UCSD-AML1 (cell line): ENCODE measurements around the gene EFNB2.

Source experiments
- DNase-seq: peaks from one replicate; lab custom pipeline; 2025; ENCODE audit not compliant: unreplicated experiment; lab: John Stamatoyannopoulos, UW

The EFNB2 gene

GRCh38 chr13:106551350-106551749, 15.9 kb upstream of the EFNB2 start:
- no peak for DNase-seq

- no peak for DNase-seq
These were observed 15.2 kb upstream of the EFNB2 start for GRCh38 chr13:106550570-106551135.

GRCh38 chr13:106548064-106548696, 12.7 kb upstream of the EFNB2 start:
- no peak for DNase-seq

- no peak for DNase-seq
These were observed 6.4 kb upstream of the EFNB2 start for GRCh38 chr13:106541826-106542225.

- no peak for DNase-seq
These were observed 5.2 kb upstream of the EFNB2 start for GRCh38 chr13:106540613-106541012.

- DNase-seq = no peak
These were observed 2.1 kb upstream of the EFNB2 start for GRCh38 chr13:106537521-106537920.

GRCh38 chr13:106536244-106537034, 977 bp upstream of the EFNB2 start:
- peak; percentile 85 for DNase-seq

- no peak for DNase-seq
These were observed 567 bp downstream of the EFNB2 start for GRCh38 chr13:106534639-106535551.

- no peak for DNase-seq
These were observed 1.4 kb downstream of the EFNB2 start for GRCh38 chr13:106533943-106534638.

GRCh38 chr13:106533101-106533942, 2.1 kb downstream of the EFNB2 start:
- DNase-seq = peak; percentile 42

- DNase-seq = no peak
These were observed 3.1 kb downstream of the EFNB2 start for GRCh38 chr13:106532111-106532929.

- DNase-seq = no peak
These were observed 4.4 kb downstream of the EFNB2 start for GRCh38 chr13:106530980-106531481.

- DNase-seq = no peak
These were observed 5.2 kb downstream of the EFNB2 start for GRCh38 chr13:106530171-106530851.

GRCh38 chr13:106529415-106530170, 5.9 kb downstream of the EFNB2 start:
- no peak for DNase-seq

GRCh38 chr13:106528718-106529414, 6.6 kb downstream of the EFNB2 start:
- DNase-seq = no peak

GRCh38 chr13:106527826-106528225, 7.6 kb downstream of the EFNB2 start:
- no peak for DNase-seq

GRCh38 chr13:106527445-106527801, 8.0 kb downstream of the EFNB2 start:
- no peak for DNase-seq
